Measurements from ENCODE around the gene C2CD4C.

The C2CD4C gene

DNA sequence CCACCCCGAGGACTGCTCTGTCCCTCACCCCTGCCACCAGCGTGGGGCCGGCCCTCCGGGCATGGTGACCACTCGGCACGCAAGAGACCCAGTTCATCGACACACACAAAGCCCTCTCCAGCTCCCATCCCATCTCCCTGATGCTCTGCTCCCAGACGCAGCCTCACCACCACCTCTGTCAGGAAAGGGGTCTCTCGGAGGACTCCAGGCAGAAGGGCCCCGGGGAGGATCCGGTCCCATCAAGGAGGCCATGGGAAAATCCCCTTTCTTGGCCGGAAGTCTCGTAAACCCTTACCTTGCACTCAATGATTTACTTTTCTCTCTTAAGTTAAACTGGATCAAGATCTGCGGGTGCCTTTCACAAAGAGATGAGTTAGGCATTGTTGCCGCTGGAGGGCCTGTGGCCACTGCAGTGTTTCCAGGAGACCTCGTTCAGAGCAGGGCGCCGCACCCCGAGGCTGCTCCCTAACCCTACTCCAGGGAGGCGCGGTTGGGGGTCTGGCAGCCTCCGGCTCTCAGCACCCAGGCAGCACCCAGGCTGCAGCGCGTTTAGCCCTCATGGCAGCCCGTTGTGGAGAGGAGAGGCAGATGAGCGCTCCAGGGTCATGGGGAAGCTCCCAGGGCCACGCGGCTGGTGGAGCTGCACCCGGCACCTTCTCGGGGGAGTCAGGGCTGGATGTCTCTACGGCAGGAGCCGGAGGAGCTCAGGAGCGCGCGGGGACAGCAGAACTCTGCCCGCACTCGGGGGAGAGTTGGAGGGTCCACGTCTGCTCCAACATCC, 31.0 kb downstream of the C2CD4C start:
- TF ChIP-seq, protein P1, sequence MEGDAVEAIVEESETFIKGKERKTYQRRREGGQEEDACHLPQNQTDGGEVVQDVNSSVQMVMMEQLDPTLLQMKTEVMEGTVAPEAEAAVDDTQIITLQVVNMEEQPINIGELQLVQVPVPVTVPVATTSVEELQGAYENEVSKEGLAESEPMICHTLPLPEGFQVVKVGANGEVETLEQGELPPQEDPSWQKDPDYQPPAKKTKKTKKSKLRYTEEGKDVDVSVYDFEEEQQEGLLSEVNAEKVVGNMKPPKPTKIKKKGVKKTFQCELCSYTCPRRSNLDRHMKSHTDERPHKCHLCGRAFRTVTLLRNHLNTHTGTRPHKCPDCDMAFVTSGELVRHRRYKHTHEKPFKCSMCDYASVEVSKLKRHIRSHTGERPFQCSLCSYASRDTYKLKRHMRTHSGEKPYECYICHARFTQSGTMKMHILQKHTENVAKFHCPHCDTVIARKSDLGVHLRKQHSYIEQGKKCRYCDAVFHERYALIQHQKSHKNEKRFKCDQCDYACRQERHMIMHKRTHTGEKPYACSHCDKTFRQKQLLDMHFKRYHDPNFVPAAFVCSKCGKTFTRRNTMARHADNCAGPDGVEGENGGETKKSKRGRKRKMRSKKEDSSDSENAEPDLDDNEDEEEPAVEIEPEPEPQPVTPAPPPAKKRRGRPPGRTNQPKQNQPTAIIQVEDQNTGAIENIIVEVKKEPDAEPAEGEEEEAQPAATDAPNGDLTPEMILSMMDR (conservative IDR thresholded peaks at IDR 0.05; ENCODE audit: control insufficient read depth, insufficient read depth, low read depth, low read length), result peak; percentile 3
- no peak overlapping the region for H3K4me3 ChIP-seq (ENCODE audit: control insufficient read depth, low read depth, low read length)
- no peak for DNase-seq (ENCODE audit: low read depth)

DNA sequence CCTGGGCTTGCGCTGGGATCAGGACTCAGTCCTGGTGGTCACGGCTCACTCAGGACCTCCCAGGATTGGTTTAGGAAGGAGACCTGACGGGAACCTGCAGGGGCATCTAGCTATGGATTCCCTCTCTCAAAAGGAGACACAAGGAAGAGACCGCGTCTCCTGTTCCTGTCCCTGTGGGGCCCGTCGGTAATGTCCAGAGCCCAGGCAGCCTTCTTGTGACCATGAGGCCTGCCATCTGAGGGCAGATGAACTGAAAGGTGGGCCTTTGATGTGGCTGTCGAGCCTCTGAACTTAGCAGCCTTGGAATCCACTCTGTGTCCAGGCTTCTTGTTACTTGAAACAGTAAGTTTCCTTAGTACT, 32.9 kb downstream of the C2CD4C start:
- DNase-seq (ENCODE audit: low read depth), result no peak
- H3K4me3 ChIP-seq (ENCODE audit: control insufficient read depth, low read depth, low read length), result no peak overlapping the region
- TF ChIP-seq, protein P1 (conservative IDR thresholded peaks at IDR 0.05; ENCODE audit: control insufficient read depth, insufficient read depth, low read depth, low read length), result no peak

DNA sequence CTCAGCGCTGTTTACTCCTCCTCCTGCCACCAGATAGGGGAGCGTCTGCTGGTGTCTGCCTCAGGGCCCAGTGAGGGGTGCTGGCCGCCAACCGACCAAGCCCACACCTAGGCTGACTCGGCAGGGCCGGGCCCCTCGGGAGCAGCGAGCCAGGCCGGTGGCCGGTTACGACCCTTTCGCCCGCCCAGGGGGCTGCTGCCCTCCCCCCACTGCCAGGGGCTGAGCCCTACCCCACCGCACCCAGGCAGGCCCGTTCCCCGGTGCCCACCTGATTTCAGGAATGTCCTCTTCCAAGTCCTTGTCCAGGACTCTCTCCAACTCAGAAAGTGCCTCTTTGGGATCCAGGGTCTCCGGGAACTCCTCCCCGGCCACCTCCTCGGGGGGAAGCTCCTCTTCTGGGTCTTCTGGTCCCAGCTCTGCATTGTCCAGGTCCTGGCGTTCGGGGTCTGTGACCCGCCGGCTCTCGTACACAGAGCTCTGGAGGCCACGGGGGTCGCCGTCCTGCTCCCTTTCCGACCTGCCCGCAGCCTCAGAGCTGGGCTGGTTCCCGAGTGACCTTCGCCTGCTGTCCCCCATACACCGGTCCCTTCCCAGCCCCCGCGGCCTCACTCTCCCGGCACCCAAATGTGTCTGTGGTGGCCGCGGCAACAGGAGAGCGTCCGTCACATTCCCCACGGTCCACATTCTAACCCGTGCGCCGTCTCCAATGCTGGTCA, 33.4 kb downstream of the C2CD4C start:
- no peak overlapping the region for H3K4me3 ChIP-seq (ENCODE audit: control insufficient read depth, low read depth, low read length)
- TF ChIP-seq, protein P1 (conservative IDR thresholded peaks at IDR 0.05; ENCODE audit: control insufficient read depth, insufficient read depth, low read depth, low read length), result no peak
- DNase-seq (ENCODE audit: low read depth), result no peak

DNA sequence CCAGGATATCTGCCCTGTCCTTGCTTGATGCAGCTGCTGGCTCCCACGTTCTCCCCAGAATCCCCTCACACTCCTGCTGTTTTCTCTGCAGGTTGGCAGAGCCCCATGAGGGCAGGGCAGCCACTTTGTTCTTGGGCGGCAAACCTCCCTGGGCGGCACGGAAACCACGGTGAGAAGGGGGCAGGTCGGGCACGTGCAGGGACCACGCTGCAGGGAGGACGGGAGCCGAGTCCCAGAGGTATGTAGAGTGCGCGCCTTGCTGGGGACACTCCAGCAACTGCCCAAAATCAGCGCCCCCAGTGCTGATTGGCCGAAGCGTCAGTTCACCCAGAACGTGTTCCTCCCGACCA, 34.1 kb downstream of the C2CD4C start:
- no peak overlapping the region for H3K4me3 ChIP-seq (ENCODE audit: control insufficient read depth, low read depth, low read length)
- no peak for DNase-seq (ENCODE audit: low read depth)
- TF ChIP-seq, protein P1 (conservative IDR thresholded peaks at IDR 0.05; ENCODE audit: control insufficient read depth, insufficient read depth, low read depth, low read length), result no peak

DNA sequence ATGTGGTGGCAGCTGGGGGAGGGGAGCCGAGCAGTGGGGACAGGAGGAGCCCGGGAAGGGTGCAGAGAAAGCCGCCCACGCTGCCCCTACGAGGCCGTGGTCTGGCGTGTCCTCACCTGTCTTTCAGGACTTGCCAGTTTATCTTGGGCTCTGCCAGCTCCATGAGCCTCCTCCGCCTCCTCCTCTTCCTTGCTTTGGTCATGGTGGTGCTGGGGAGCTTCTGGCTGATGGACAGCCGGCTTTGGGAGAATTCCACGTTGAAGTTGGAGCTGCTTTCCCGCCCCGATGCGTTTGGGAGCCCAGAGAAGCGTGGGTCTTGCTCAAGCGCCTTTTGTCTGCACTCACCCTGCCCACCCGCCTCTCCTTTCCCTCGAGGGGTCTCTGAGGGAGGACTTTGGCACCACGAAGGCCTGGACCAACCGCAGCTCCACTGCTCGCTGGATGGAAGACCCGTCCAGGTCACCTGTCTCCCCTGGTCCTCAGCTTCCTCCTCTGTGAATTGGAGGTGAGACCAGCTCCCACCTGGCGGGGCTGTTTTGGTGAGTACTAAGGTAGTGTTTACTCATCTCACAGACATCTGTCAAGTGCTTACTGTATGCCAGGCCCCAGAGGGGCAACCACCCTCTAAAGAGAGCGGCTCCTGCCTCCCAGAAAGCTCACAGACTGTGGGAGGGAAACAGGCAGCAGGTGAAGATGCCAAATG, 34.6 kb downstream of the C2CD4C start:
- no peak overlapping the region for H3K4me3 ChIP-seq (ENCODE audit: control insufficient read depth, low read depth, low read length)
- TF ChIP-seq, protein P1 (conservative IDR thresholded peaks at IDR 0.05; ENCODE audit: control insufficient read depth, insufficient read depth, low read depth, low read length), result no peak
- DNase-seq (ENCODE audit: low read depth), result no peak

DNA sequence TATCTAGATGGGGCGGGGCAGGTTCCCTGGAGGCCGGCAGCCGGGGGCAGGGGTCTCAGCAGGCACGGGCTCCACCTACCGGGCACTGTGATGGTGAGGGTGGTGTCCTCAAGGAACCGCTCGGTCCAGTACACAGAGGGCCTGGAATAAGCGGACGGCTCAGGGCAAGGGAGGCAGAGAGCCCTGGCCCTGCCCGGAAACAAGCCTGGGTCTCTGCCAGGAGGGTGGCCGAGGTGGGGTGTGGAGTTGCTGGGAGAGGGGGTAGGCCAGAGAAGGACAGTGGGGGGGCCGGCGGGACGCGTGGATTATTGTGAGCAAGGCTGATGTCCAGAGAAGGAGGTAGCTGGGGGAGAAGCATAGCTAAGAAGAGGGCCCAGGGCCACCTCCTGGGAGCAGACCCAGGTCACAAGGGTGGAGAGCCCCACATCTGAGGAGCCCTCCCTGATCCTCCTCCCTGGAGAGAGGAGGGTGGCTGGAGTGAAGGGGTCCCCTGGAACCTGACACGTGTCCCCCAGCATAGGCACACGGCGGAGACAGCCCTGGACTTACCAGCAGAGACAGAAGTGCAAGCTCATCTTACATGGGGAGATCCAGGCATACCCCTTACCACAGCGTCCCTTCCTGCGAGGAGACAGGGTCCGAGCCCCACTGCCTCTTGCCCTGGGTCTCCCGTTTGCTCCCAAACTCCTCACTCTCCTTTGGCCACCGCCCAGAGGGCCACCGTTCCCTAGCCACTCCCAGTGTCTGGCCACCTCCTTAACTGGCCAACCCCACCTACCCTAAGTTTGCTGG, 35.4 kb downstream of the C2CD4C start:
- TF ChIP-seq, protein P1 (conservative IDR thresholded peaks at IDR 0.05; ENCODE audit: control insufficient read depth, insufficient read depth, low read depth, low read length), result no peak
- no peak for DNase-seq (ENCODE audit: low read depth)
- H3K4me3 ChIP-seq (ENCODE audit: control insufficient read depth, low read depth, low read length), result no peak overlapping the region
